Activated CD4-positive, alpha-beta T cell treated with anti-CD3 and anti-CD28 coated beads, Interleukin-2, Interleukin-4, amounts not matched to agents 100 ng/mL and 50 ng/mL, durations not matched to agents 16 hours and 8 hours (primary cell): Measurements from ENCODE around the gene VGLL4.

ENCODE experiments used
- DNase-seq: peaks from one replicate; pipeline ENCODE4 v3.0.0-alpha.2; 2020; ENCODE audit warnings: low spot score

Gene VGLL4

GRCh38 chr3:11627612-11628011, 16.1 kb downstream of the VGLL4 start:
- no peak for DNase-seq

- DNase-seq, result peak; percentile 90
These were observed 17.6 kb downstream of the VGLL4 start for GRCh38 chr3:11626084-11626463.

GRCh38 chr3:11625376-11626083, 18.2 kb downstream of the VGLL4 start:
- no peak for DNase-seq

GRCh38 chr3:11624704-11625375, 18.9 kb downstream of the VGLL4 start:
- DNase-seq, result no peak

- DNase-seq, result peak; percentile 95
These were observed 19.6 kb downstream of the VGLL4 start for GRCh38 chr3:11624161-11624560.

- DNase-seq, result no peak
These were observed 20.8 kb downstream of the VGLL4 start for GRCh38 chr3:11622586-11623550.

- no peak for DNase-seq
These were observed 22.6 kb downstream of the VGLL4 start for GRCh38 chr3:11621077-11621476.

- no peak for DNase-seq
These were observed 23.6 kb downstream of the VGLL4 start for GRCh38 chr3:11619946-11620652.

- no peak for DNase-seq
These were observed 24.3 kb downstream of the VGLL4 start for GRCh38 chr3:11619461-11619860.

- DNase-seq, result no peak
These were observed 24.8 kb downstream of the VGLL4 start for GRCh38 chr3:11618904-11619303.

- DNase-seq, result no peak
These were observed 27.2 kb downstream of the VGLL4 start for GRCh38 chr3:11616551-11616950.

- no peak for DNase-seq
These were observed 29.7 kb downstream of the VGLL4 start for GRCh38 chr3:11613851-11614487.

GRCh38 chr3:11613319-11613718, 30.4 kb downstream of the VGLL4 start:
- no peak for DNase-seq

GRCh38 chr3:11612515-11613188, 31.1 kb downstream of the VGLL4 start:
- no peak for DNase-seq

GRCh38 chr3:11611341-11611799, 32.3 kb downstream of the VGLL4 start:
- DNase-seq, result no peak

- DNase-seq, result no peak
These were observed 32.9 kb downstream of the VGLL4 start for GRCh38 chr3:11610700-11611275.

GRCh38 chr3:11610044-11610671, 33.6 kb downstream of the VGLL4 start:
- no peak for DNase-seq

- DNase-seq, result no peak
These were observed 34.2 kb downstream of the VGLL4 start for GRCh38 chr3:11609481-11609880.

- no peak for DNase-seq
These were observed 35.9 kb downstream of the VGLL4 start for GRCh38 chr3:11607816-11608215.

GRCh38 chr3:11606865-11607440, 36.8 kb downstream of the VGLL4 start:
- DNase-seq, result no peak
